Aorta (tissue), 5 donors: Measurements from ENCODE around the gene IRAK2. TPM values are rescaled to one million over a fixed set of nuclear protein-coding genes. Genes with fewer than 3 reads are reported as not detected.

Source experiments
- ATAC-seq: fragments of 200-7000 bp; cut with Tn5 transposase; one replicate; pipeline ENCODE4 v1.9.1; 2022; ENCODE audit warnings: moderate library complexity; ENCODE audit not compliant: low FRiP score
- DNase-seq, 2 donors: peaks; one replicate each; pipeline ENCODE4 v3.0.0-alpha.2; 2020
- H3K27ac ChIP-seq, 2 donors: one replicate each; pipeline ENCODE4 v1.5.1; 2013; ENCODE audit warnings: low read length in 2 of 2, mild to moderate bottlenecking in 2 of 2, moderate library complexity in 2 of 2, control low read depth in 1 of 2, inconsistent platforms in 1 of 2, low read depth in 1 of 2
- H3K27me3 ChIP-seq, 2 donors: one replicate each; pipeline ENCODE4 v1.6.1; 2013; ENCODE audit warnings: control low read depth in 1 of 2, low read length in 1 of 2, mild to moderate bottlenecking in 1 of 2, moderate library complexity in 1 of 2; ENCODE audit not compliant: insufficient read depth in 2 of 2, control insufficient read depth in 1 of 2
- H3K36me3 ChIP-seq, 2 donors: one replicate each; pipeline ENCODE4 v1.6.1; 2013; ENCODE audit warnings: control low read depth in 1 of 2, low read length in 1 of 2, mild to moderate bottlenecking in 1 of 2; ENCODE audit not compliant: insufficient read depth in 2 of 2, control insufficient read depth in 1 of 2
- H3K4me1 ChIP-seq, 2 donors: one replicate each; pipeline ENCODE4 v1.6.1; 2013; ENCODE audit warnings: low read length in 2 of 2, control low read depth in 1 of 2, mild to moderate bottlenecking in 1 of 2, moderate library complexity in 1 of 2; ENCODE audit not compliant: insufficient read depth in 2 of 2, control insufficient read depth in 1 of 2
- H3K4me3 ChIP-seq, 2 donors: one replicate each; pipeline ENCODE4 v1.5.1; 2013; ENCODE audit warnings: low read length in 2 of 2, control low read depth in 1 of 2, mild to moderate bottlenecking in 1 of 2
- H3K9me3 ChIP-seq: one replicate; pipeline ENCODE4 v1.6.1; 2013; ENCODE audit warnings: mild to moderate bottlenecking, low read length; ENCODE audit not compliant: control insufficient read depth
- WGBS, 2 donors: extraction: QIAGEN DNeasy Blood & Tissue Kit; methylation state at CpG; one replicate each; pipeline ENCODE4 v1.1.7; 2013; 5-methylcytosine and 5-hydroxymethylcytosine counted together
- intact Hi-C, 2 donors: fragments of 100-400 bp; cut with DNase I; formaldehyde crosslinking; loops; one replicate each; pipeline versions ENCODE4 v1.14.2 to v1.15.0; 2022
- polyA plus RNA-seq, 2 donors: library from polyadenylated mRNA; stranded (reverse); fragments of 200-250 nt; gene quantifications; one replicate each; pipeline ENCODE4 v1.2.3, GENCODE V29; 2013
- total RNA-seq, 2 donors: library from RNA; stranded (reverse); fragmentation: NEBNext Ultra II Directional; extraction: Animal tissue kit (Norgen Biotek cat#: 25700); gene quantifications; one replicate each; pipeline ENCODE4 v1.2.1, GENCODE V29; 2021
- donor health status: healthy with polysubstance abuse.
- donor health status: Bipolar disorder and iron deficiency.
- donor health status: DM: no; HTN: no; CAD: no.
- donor health status: DM: no; HTN: no; CAD: no.
- donor health status: DM: yes; HTN: yes; CAD: no.

IRAK2 gene
- total and polyA plus RNA-seq, 4 donors: 1.7 to 8.3 (median 4.8) TPM

- WGBS, 2 donors: 63 to 68% methylated on average over 5 of the region's 5 CpGs
- Histone ChIP-seq H3K27ac (no peak overlapping the region), H3K4me1 (no peaks in the 10 kb centered on the region), H3K9me3 (no peaks in the 10 kb centered on the region), H3K27me3 (no peaks in the 10 kb centered on the region), H3K4me3 (no peak overlapping the region), H3K36me3 (peaks cover 0 to 3% of the 10 kb centered on the region in 2 donors)
- intact Hi-C loops: no loop called here
- DNase-seq (peak in 1 of 2 donors; percentile 17), ATAC-seq (no peak)
Measured at GRCh38 chr3:10283638-10284037, 118.9 kb downstream of the IRAK2 start.

- ATAC-seq: no peak
- WGBS, 2 donors: 80 to 87% methylated on average over 9 of the region's 9 CpGs
Measured at GRCh38 chr3:10284496-10284895, 119.8 kb downstream of the IRAK2 start.

DNA sequence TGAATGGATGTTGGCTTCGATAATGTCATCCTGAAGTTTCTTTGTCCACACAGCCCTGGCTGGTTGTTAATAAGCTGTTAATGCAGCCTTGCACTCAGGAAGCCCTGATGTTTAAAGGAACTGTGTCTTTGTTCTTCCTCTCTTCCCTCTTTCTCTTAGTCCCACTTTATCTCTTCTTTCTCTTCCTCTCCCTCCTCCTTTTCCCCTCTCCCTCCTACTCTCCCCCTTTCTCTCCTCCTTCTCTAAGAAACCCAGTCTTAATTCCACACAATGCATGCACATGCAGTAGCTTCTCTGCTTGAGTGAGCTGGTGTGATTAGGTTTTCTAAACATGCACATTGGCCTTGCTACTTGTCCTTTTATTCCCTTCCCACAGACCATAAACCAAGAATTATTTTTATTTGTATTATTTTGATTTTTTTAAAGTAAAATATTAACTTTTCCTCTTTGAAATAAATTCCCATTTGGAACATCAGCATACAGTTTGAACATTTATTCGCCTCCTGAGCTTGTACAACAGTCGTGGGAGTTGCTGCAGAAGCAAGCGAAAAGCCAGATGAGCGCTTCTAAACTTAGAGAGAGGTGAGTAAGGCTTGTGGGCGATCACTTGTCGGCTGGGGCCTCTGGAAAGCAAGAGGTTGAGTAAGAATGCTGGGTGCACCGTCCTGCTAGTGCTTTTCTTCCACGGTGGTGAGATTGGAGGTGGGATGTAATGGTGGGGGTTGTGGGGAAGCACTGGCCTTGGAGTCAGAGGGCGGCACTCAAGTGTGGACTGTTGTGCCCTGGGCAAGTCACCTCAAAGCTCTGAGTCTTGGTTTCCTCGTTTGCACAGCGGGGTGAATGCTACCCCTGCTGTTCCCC, 120.8 kb downstream of the IRAK2 start:
- peak in 1 of 2 donors; percentile 22 for DNase-seq
- Histone ChIP-seq H3K4me3 (no peak overlapping the region), H3K4me1 (no peaks in the 10 kb centered on the region), H3K36me3 (no peaks in the 10 kb centered on the region), H3K27ac (no peak overlapping the region), H3K9me3 (no peaks in the 10 kb centered on the region), H3K27me3 (no peaks in the 10 kb centered on the region)
- intact Hi-C loops: no loop called here
- no peak for ATAC-seq
- WGBS, 2 donors: 82 to 86% methylated on average over 12 of the region's 12 CpGs

More at GRCh38 chr3:10284496-10284895, 119.8 kb downstream of the IRAK2 start:
- DNase-seq: peak in 1 of 2 donors; percentile 19
- no peak overlapping the region for H3K4me3 ChIP-seq
- intact Hi-C loops: no loop called here
- no peaks in the 10 kb centered on the region for H3K27me3 ChIP-seq
- no peaks in the 10 kb centered on the region for H3K9me3 ChIP-seq
- peaks cover 0 to 3% of the 10 kb centered on the region in 2 donors for H3K36me3 ChIP-seq
- H3K4me1 ChIP-seq: no peaks in the 10 kb centered on the region
- H3K27ac ChIP-seq: no peak overlapping the region

- Histone ChIP-seq H3K4me1 (no peaks in the 10 kb centered on the region), H3K36me3 (no peaks in the 10 kb centered on the region), H3K4me3 (no peak overlapping the region), H3K27ac (no peak overlapping the region), H3K9me3 (no peaks in the 10 kb centered on the region), H3K27me3 (no peaks in the 10 kb centered on the region)
- ATAC-seq (no peak), DNase-seq (no peak)
- 90 to 91% methylated on average over 5 of the region's 5 CpGs for WGBS, 2 donors
- intact Hi-C loops: no loop called here
Measured at GRCh38 chr3:10286133-10286524, 121.4 kb downstream of the IRAK2 start.

GRCh38 chr3:10286596-10287295, 122.0 kb downstream of the IRAK2 start:
- ATAC-seq (no peak), DNase-seq (peak in 1 of 2 donors; percentile 14)
- H3K4me1 ChIP-seq: no peaks in the 10 kb centered on the region
- intact Hi-C loops: no loop called here
- no peak overlapping the region for H3K27ac ChIP-seq
- 63 to 71% methylated on average over 2 of the region's 2 CpGs for WGBS, 2 donors
- no peaks in the 10 kb centered on the region for H3K27me3 ChIP-seq
- H3K36me3 ChIP-seq: no peaks in the 10 kb centered on the region
- H3K4me3 ChIP-seq: no peak overlapping the region
- no peaks in the 10 kb centered on the region for H3K9me3 ChIP-seq

- Histone ChIP-seq H3K9me3 (no peaks in the 10 kb centered on the region), H3K4me3 (no peak overlapping the region), H3K4me1 (no peaks in the 10 kb centered on the region), H3K27me3 (no peaks in the 10 kb centered on the region), H3K36me3 (no peaks in the 10 kb centered on the region), H3K27ac (no peak overlapping the region)
- intact Hi-C loops: no loop called here
- peak in 1 of 2 donors; percentile 30 for DNase-seq
- no peak for ATAC-seq
- WGBS, 2 donors: 89 to 91% methylated on average over 12 of the region's 12 CpGs
Measured at GRCh38 chr3:10287936-10288574, 123.3 kb downstream of the IRAK2 start.

- intact Hi-C loops: no loop called here
Measured at GRCh38 chr3:10288575-10288960, 123.8 kb downstream of the IRAK2 start.

GRCh38 chr3:10289077-10289476, 124.4 kb downstream of the IRAK2 start:
- WGBS, 2 donors: 85% methylated on average over 9 of the region's 9 CpGs

More at GRCh38 chr3:10288575-10288960, 123.8 kb downstream of the IRAK2 start:
- Histone ChIP-seq H3K27ac (no peak overlapping the region), H3K27me3 (no peaks in the 10 kb centered on the region), H3K4me1 (no peaks in the 10 kb centered on the region), H3K4me3 (no peak overlapping the region), H3K36me3 (no peaks in the 10 kb centered on the region), H3K9me3 (no peaks in the 10 kb centered on the region)
- DNase-seq: peak in 1 of 2 donors; percentile 24
- ATAC-seq: no peak
- 86 to 91% methylated on average over 11 of the region's 11 CpGs for WGBS, 2 donors

More at GRCh38 chr3:10289077-10289476, 124.4 kb downstream of the IRAK2 start:
- H3K27me3 ChIP-seq: no peaks in the 10 kb centered on the region
- no peak overlapping the region for H3K4me3 ChIP-seq
- intact Hi-C loops: no loop called here
- ATAC-seq (no peak), DNase-seq (peak in 1 of 2 donors; percentile 13)
- no peaks in the 10 kb centered on the region for H3K9me3 ChIP-seq
- no peaks in the 10 kb centered on the region for H3K4me1 ChIP-seq
- H3K36me3 ChIP-seq: no peaks in the 10 kb centered on the region
- H3K27ac ChIP-seq: no peak overlapping the region
